Neutrophil (primary cell): Measurements from ENCODE around the gene SBF1.
A peak's percentile ranks its signal among the peaks of the same experiment; 100 is the strongest.

Experiments used
- H3K27ac ChIP-seq: fragments of 200-600 bp; sonication (generic); 2 replicates; pipeline ENCODE4 v1.5.1; 2016; ENCODE audit warnings: mild to moderate bottlenecking, moderate library complexity
- H3K27me3 ChIP-seq: fragments of 200-600 bp; sonication (generic); 2 replicates; pipeline ENCODE4 v1.6.0; 2016; ENCODE audit warnings: mild to moderate bottlenecking
- H3K36me3 ChIP-seq: fragments of 200-600 bp; sonication (generic); 2 replicates; pipeline ENCODE4 v1.5.1; 2017
- H3K4me1 ChIP-seq, 2 experiments: fragments of 200-600 bp in 1 of 2; sonication (generic) in 1 of 2; 1 replicate in 1 of 2; 2 replicates in 1 of 2; pipeline versions ENCODE4 v1.5.1 to v1.6.1; 2013 to 2016; ENCODE audit warnings: low read depth in 1 of 2, low read length in 1 of 2, mild to moderate bottlenecking in 1 of 2, moderate library complexity in 1 of 2; ENCODE audit not compliant: control insufficient read depth in 1 of 2, insufficient read depth in 1 of 2
- H3K4me3 ChIP-seq, 2 experiments: fragments of 200-600 bp in 1 of 2; sonication (generic) in 1 of 2; 1 replicate in 1 of 2; 2 replicates in 1 of 2; pipeline ENCODE4 v1.5.1; 2013 to 2016; ENCODE audit warnings: low read depth in 1 of 2, low read length in 1 of 2, mild to moderate bottlenecking in 1 of 2, moderate library complexity in 1 of 2
- H3K9me3 ChIP-seq: fragments of 200-600 bp; sonication (generic); 2 replicates; pipeline ENCODE4 v1.5.1; 2016
- TF ChIP-seq, protein P1 (sequence below): fragments of 200-600 bp; sonication (generic); IDR thresholded peaks from 2 replicates; pipeline ENCODE4 v1.5.1; 2016; ENCODE audit warnings: antibody characterized with exemption

Gene SBF1, protein sequence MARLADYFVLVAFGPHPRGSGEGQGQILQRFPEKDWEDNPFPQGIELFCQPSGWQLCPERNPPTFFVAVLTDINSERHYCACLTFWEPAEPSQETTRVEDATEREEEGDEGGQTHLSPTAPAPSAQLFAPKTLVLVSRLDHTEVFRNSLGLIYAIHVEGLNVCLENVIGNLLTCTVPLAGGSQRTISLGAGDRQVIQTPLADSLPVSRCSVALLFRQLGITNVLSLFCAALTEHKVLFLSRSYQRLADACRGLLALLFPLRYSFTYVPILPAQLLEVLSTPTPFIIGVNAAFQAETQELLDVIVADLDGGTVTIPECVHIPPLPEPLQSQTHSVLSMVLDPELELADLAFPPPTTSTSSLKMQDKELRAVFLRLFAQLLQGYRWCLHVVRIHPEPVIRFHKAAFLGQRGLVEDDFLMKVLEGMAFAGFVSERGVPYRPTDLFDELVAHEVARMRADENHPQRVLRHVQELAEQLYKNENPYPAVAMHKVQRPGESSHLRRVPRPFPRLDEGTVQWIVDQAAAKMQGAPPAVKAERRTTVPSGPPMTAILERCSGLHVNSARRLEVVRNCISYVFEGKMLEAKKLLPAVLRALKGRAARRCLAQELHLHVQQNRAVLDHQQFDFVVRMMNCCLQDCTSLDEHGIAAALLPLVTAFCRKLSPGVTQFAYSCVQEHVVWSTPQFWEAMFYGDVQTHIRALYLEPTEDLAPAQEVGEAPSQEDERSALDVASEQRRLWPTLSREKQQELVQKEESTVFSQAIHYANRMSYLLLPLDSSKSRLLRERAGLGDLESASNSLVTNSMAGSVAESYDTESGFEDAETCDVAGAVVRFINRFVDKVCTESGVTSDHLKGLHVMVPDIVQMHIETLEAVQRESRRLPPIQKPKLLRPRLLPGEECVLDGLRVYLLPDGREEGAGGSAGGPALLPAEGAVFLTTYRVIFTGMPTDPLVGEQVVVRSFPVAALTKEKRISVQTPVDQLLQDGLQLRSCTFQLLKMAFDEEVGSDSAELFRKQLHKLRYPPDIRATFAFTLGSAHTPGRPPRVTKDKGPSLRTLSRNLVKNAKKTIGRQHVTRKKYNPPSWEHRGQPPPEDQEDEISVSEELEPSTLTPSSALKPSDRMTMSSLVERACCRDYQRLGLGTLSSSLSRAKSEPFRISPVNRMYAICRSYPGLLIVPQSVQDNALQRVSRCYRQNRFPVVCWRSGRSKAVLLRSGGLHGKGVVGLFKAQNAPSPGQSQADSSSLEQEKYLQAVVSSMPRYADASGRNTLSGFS (N-terminal part only)

DNA sequence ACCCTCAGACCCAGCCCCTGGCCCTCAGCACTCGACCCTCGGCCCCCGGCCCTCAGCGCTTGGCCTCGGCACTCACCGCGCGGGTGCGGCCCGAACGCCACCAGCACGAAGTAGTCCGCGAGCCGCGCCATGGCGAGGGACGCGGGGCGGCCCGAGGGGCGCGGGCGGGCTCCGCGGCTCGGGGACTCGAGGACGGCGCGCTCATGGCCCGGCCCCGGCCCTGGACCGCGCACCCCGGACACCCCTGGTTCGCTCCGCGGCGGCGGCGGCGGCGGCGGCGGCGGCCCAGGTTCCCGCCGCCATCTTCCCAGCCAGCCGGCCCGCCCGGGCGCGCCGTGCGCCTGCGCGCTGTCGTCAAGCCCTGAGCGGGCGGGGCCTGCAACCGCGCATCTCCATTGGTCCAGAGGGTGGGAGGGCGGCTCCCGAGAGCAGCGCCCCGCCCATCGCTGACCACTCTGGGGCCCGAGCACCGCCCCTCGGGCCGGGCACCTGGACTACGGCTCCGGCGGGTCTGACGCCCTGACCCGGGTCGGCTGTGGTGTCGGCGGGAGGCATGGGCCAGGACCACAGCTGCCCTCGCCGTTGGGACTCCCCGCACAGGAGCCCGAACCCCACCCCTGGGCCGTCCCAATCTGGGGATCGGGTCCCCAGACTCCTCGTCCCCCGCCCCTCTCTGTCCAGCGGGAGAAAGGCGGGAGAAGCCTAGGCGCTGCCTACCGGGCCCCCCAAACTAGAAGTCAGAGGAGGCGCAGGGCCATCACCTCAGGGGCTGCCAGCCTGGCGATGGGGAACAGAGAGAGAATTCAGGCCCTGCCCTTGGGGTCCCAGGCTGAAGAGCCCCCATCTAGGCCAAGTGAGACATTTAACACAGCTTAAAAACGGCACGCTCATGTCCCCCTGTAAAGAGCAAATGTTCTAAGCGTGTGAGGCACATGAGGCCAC lies at the start of gene SBF1:
Gene SBF1 (minus strand): TSS at position 326 of the 942 bp plus-strand sequence. CDS start 195 bp downstream, at position 131.
- Histone ChIP-seq H3K36me3 (peaks cover 3% of the 10 kb centered on the region), H3K4me3 (peak within 1 kb of the TSS; percentile 66 to 81), H3K27me3 (peaks cover 36% of the 10 kb centered on the region), H3K9me3 (no peaks in the 10 kb centered on the region), H3K4me1 (peaks cover 30 to 43% of the 10 kb centered on the region in 2 experiments), H3K27ac (peak within 1 kb of the TSS; percentile 66)
- TF ChIP-seq, protein P1, sequence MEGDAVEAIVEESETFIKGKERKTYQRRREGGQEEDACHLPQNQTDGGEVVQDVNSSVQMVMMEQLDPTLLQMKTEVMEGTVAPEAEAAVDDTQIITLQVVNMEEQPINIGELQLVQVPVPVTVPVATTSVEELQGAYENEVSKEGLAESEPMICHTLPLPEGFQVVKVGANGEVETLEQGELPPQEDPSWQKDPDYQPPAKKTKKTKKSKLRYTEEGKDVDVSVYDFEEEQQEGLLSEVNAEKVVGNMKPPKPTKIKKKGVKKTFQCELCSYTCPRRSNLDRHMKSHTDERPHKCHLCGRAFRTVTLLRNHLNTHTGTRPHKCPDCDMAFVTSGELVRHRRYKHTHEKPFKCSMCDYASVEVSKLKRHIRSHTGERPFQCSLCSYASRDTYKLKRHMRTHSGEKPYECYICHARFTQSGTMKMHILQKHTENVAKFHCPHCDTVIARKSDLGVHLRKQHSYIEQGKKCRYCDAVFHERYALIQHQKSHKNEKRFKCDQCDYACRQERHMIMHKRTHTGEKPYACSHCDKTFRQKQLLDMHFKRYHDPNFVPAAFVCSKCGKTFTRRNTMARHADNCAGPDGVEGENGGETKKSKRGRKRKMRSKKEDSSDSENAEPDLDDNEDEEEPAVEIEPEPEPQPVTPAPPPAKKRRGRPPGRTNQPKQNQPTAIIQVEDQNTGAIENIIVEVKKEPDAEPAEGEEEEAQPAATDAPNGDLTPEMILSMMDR = peak; percentile 20

DNA sequence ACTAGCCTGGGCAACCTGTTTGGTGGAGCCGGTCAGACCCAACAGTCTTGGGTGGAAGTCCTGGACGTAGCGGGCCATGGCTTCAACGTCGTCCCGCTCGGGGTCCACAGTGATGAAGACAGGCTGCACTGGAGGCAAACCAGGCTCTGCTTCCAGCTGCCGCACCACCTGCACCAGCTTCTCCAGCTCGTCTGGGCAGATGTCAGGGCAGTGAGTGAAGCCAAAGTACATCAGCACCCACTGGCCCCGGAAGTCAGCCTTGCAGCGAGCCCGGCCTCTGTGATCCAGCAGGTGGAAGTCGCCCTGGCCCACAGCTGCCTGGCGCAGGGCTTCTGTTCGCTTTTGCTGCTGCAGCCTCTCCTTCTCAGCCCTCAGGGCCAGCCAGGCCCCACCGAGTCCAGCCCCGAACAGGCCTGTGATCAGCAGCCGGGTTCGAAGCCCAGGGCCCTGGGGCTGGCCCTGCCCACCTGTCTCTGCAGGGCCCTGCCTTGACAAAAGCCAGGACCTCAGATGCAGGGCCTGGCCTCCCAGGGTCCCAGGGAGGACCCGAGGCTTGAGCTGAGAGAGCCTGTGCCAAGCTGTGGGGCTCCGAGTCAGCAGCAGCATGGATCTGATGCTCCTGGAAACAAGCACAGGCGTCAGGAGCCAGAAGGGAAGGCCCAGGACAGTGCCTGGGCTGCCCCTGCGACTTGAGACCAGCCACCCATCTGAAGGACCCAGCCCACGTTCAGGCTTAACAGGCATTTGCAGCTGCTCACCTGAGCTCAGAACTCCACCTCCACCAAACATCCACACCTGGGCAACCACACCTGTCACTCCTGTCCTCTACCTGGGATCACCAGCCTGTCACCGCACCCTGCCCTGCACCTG lies 49.2 kb upstream of the SBF1 start:
- TF ChIP-seq, protein P1 = no peak
- peaks cover 53% of the 10 kb centered on the region for H3K36me3 ChIP-seq
- peak overlapping the region; percentile 81 to 98 for H3K4me3 ChIP-seq
- peak overlapping the region; percentile 98 for H3K27ac ChIP-seq
- H3K27me3 ChIP-seq = no peaks in the 10 kb centered on the region
- no peaks in the 10 kb centered on the region for H3K9me3 ChIP-seq
- peaks cover 42 to 45% of the 10 kb centered on the region in 2 experiments for H3K4me1 ChIP-seq

DNA sequence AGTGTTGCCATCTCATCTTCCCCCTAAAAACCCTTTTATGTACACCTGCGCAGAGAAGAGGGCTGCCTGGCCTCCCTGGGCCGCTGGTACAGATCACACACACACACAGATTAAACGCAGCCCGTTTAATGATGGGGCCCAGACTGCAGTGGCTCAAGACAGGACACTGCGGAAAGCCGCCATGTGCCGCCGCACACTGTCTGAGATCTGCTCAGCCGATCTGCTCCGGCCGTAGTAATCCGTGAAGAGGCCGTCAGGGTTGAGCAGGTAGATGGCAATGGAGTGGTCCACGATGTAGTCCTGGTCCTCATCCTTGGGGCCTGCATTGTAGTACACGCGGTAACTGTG lies 48.6 kb upstream of the SBF1 start:
- Histone ChIP-seq H3K36me3 (peaks cover 53% of the 10 kb centered on the region), H3K9me3 (no peaks in the 10 kb centered on the region), H3K27me3 (no peaks in the 10 kb centered on the region), H3K27ac (no peak overlapping the region), H3K4me3 (no peak overlapping the region), H3K4me1 (peaks cover 36 to 39% of the 10 kb centered on the region in 2 experiments)
- TF ChIP-seq, protein P1 = no peak

DNA sequence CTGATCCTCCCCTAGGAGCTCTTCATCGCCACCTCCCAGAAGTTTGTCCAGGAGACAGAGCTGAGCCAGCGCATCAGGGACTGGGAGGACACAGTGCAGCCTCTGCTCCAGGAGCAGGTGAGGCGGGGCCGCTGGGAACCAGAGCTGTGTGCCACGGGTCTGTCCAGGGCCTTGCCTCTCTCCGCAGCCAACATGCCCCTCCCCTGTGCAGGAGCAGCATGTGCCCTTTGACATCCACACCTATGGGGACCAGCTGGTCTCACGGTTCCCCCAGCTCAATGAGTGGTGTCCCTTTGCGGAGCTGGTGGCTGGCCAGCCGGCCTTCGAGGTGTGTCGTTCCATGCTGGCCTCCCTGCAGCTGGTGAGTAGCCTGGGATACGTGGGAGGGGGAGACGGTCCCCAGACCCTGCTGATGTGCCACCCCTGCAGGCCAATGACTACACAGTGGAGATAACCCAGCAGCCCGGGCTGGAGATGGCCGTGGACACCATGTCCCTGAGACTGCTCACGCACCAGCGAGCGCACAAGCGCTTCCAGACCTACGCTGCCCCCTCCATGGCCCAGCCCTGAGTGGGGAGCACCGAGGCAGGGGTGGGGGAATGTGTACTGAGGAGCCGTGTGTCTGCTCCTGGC lies 48.1 kb upstream of the SBF1 start:
- Histone ChIP-seq H3K4me1 (peaks cover 31 to 33% of the 10 kb centered on the region in 2 experiments), H3K4me3 (no peak overlapping the region), H3K27ac (no peak overlapping the region), H3K9me3 (no peaks in the 10 kb centered on the region), H3K27me3 (no peaks in the 10 kb centered on the region), H3K36me3 (peaks cover 53% of the 10 kb centered on the region)
- TF ChIP-seq, protein P1 = no peak
